ENCODE data around the gene NEDD9.

Gene NEDD9

GRCh38 chr6:11222385-11223277, 9.8 kb downstream of the NEDD9 start:
- no peak overlapping the region for H3K27ac ChIP-seq
- TF ChIP-seq ZFX (IDR thresholded peaks at IDR 0.05), result no peak
- TF ChIP-seq, protein P1, sequence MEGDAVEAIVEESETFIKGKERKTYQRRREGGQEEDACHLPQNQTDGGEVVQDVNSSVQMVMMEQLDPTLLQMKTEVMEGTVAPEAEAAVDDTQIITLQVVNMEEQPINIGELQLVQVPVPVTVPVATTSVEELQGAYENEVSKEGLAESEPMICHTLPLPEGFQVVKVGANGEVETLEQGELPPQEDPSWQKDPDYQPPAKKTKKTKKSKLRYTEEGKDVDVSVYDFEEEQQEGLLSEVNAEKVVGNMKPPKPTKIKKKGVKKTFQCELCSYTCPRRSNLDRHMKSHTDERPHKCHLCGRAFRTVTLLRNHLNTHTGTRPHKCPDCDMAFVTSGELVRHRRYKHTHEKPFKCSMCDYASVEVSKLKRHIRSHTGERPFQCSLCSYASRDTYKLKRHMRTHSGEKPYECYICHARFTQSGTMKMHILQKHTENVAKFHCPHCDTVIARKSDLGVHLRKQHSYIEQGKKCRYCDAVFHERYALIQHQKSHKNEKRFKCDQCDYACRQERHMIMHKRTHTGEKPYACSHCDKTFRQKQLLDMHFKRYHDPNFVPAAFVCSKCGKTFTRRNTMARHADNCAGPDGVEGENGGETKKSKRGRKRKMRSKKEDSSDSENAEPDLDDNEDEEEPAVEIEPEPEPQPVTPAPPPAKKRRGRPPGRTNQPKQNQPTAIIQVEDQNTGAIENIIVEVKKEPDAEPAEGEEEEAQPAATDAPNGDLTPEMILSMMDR (conservative IDR thresholded peaks at IDR 0.05), result no peak

DNA sequence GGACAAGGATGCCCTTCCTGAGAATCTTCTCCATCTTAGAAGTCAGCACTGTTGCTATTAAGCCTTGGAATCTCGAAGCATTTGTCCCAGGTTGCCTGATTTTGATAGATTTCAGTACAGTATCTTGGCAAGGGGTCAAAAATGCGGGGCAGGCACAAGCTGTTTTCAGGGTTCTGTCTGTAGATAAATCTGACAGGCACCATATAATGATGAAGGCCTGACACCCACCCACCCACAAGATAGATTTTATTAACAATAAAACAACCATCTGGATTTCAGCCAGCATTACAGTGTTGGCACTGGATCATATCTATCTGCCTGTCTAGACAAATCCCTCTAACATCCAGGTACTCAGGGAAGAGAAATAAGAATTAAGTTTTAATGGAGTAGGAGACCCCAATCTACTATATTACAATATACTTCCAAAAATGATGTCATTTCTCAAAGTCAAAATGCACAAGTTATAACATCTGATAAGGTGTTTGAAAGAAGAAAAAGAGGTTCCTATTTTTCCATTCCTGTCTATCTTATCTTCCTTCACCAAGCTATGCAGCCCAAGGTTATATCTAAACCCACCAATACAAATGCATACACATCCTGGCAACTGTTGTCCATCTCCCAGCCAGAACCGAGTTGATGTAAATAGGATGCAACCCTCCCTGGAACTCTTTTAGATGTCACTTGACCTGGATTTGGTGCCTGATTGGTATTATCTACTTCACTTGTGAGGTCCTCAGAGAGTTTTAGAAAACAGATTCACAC, 10.7 kb downstream of the NEDD9 start:
- TF ChIP-seq, protein P1 (conservative IDR thresholded peaks at IDR 0.05), result no peak
- no peak for TF ChIP-seq ZFX (IDR thresholded peaks at IDR 0.05)
- no peak overlapping the region for H3K27ac ChIP-seq

GRCh38 chr6:11219400-11219834, 13.1 kb downstream of the NEDD9 start:
- no peak overlapping the region for H3K27ac ChIP-seq
- TF ChIP-seq, protein P1 (conservative IDR thresholded peaks at IDR 0.05), result no peak
- no peak for TF ChIP-seq ZFX (IDR thresholded peaks at IDR 0.05)

GRCh38 chr6:11218538-11219399, 13.7 kb downstream of the NEDD9 start:
- no peak overlapping the region; the same call in 1 of the 2 replicates for H3K27ac ChIP-seq

DNA sequence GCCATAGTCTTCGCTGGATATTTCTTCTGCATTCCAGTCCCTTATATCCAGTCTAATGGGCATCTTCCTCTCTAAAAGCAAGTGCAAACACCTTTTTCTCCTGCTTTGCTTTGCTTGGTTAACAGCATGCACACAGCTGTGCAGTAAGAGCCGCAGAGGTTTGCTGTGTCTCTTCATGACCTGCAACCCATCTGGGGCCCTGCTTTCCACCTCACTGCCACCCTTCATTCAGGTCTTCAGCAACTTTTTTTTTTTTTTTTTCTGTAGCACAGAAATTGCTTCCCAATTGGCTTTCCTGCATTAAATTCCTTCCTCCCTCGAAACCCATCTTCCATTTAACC, 14.4 kb downstream of the NEDD9 start:
- H3K27ac ChIP-seq, result peak overlapping the region; percentile 55; the same call in 1 of the 2 replicates
- TF ChIP-seq ZFX (IDR thresholded peaks at IDR 0.05), result no peak
- TF ChIP-seq, protein P1 (conservative IDR thresholded peaks at IDR 0.05), result no peak

More at GRCh38 chr6:11218538-11219399, 13.7 kb downstream of the NEDD9 start:
- TF ChIP-seq, protein P1 (conservative IDR thresholded peaks at IDR 0.05), result no peak
- no peak for TF ChIP-seq ZFX (IDR thresholded peaks at IDR 0.05)

DNA sequence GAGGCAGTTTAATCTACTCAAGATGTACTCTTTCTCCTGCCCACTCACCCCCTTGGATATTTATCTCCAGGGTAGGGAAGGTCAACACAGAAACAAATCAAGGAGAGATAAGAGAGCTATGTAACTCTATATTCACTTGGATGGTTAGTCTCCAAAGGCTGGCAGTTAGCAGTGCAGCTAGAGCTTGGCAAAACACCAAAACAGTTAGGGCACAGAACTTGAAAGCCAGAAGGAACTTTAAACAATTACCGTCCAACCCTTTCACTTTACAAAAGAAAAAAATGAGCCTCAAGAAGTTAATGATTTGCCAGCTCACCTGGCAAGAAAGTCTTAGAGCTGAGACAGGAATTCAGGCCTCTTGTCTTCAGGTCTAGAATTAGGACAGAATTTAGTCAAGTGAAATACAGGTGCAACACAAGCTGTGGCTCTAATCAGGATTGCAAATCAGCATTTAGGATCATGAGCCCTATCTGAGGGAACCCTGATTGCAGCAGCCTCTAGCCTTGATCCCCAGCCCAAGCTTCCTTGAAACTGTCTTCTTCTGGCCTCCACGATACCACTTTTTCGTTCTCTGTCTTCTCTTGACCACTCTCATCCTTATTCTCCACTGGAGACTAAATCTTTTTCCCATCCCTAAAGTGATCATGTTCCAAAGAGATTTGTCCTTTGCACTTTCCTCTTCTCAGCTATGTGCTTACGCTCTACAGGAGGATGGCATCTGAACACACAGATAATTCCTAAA, 14.9 kb downstream of the NEDD9 start:
- peak overlapping the region; percentile 55; the same call in 1 of the 2 replicates for H3K27ac ChIP-seq
- TF ChIP-seq, protein P1 (conservative IDR thresholded peaks at IDR 0.05), result no peak
- no peak for TF ChIP-seq ZFX (IDR thresholded peaks at IDR 0.05)
